Measurements from ENCODE around the gene RSPRY1. TPM values are rescaled to one million over a fixed set of nuclear protein-coding genes. Genes with fewer than 3 reads are reported as not detected.

The RSPRY1 gene
- total and polyA plus RNA-seq, 2 donors (not counting 1 experiment from before 2014, with no cell fraction given) = 36.5 to 51.9 TPM

- peaks cover 5% of the 10 kb centered on the region for H3K79me2 ChIP-seq (ENCODE audit: control insufficient read depth, insufficient read depth, low read length)
- no peak overlapping the region for H3K4me3 ChIP-seq (replicated peaks in 1 of 4; ENCODE audit: control extremely low read depth in 1 of 4, insufficient read depth in 1 of 4, low read depth in 3 of 4, low read length in 4 of 4)
- no peak overlapping the region for H3K4me2 ChIP-seq (ENCODE audit: extremely low read depth, insufficient read depth, low read length)
- H3K27me3 ChIP-seq (ENCODE audit: control insufficient read depth, insufficient read depth, low read length) = no peaks in the 10 kb centered on the region
- H3K9me3 ChIP-seq (ENCODE audit: control insufficient read depth, insufficient read depth, low read depth, low read length) = no peaks in the 10 kb centered on the region
- H3K9ac ChIP-seq (ENCODE audit: insufficient read depth, low read length) = no peak overlapping the region
- peak in 1 of 2 donors; percentile 70 for DNase-seq (ENCODE audit: low read depth in 2 of 2)
- no peaks in the 10 kb centered on the region for H3K4me1 ChIP-seq (ENCODE audit: control insufficient read depth, extremely low read depth, insufficient read depth, low read length)
- no peaks in the 10 kb centered on the region for H4K20me1 ChIP-seq (ENCODE audit: control insufficient read depth, extremely low read depth, insufficient read depth, low read length)
- TF ChIP-seq EZH2 (IDR thresholded peaks at IDR 0.05; ENCODE audit: low read length, missing control alignments) (no peak), CTCF (conservative IDR thresholded peaks at IDR 0.05 in 1 of 2, IDR thresholded peaks at IDR 0.05 in 1 of 2; ENCODE audit: low read depth in 1 of 2, low read length in 2 of 2) (no peak)
- H3K36me3 ChIP-seq (ENCODE audit: control insufficient read depth, insufficient read depth, low read length) = peaks cover 3% of the 10 kb centered on the region
- H3K27ac ChIP-seq (ENCODE audit: insufficient read depth, low read length) = no peak overlapping the region
- H2AFZ ChIP-seq (ENCODE audit: low read length) = no peak overlapping the region
Observed at GRCh38 chr16:57175896-57176295, 10.2 kb upstream of the RSPRY1 start.

GRCh38 chr16:57178196-57178595 is 7.9 kb upstream of the RSPRY1 start:
- H3K4me2 ChIP-seq (ENCODE audit: extremely low read depth, insufficient read depth, low read length) = no peak overlapping the region
- H3K4me3 ChIP-seq (replicated peaks in 1 of 4; ENCODE audit: control extremely low read depth in 1 of 4, insufficient read depth in 1 of 4, low read depth in 3 of 4, low read length in 4 of 4) = no peak overlapping the region
- H3K36me3 ChIP-seq (ENCODE audit: control insufficient read depth, insufficient read depth, low read length) = no peaks in the 10 kb centered on the region
- H3K27ac ChIP-seq (ENCODE audit: insufficient read depth, low read length) = no peak overlapping the region
- no peak for DNase-seq (ENCODE audit: low read depth in 2 of 2)
- no peak overlapping the region for H2AFZ ChIP-seq (ENCODE audit: low read length)
- no peaks in the 10 kb centered on the region for H4K20me1 ChIP-seq (ENCODE audit: control insufficient read depth, extremely low read depth, insufficient read depth, low read length)
- H3K9me3 ChIP-seq (ENCODE audit: control insufficient read depth, insufficient read depth, low read depth, low read length) = no peaks in the 10 kb centered on the region
- H3K9ac ChIP-seq (ENCODE audit: insufficient read depth, low read length) = no peak overlapping the region
- no peaks in the 10 kb centered on the region for H3K27me3 ChIP-seq (ENCODE audit: control insufficient read depth, insufficient read depth, low read length)
- TF ChIP-seq EZH2 (IDR thresholded peaks at IDR 0.05; ENCODE audit: low read length, missing control alignments) (no peak), CTCF (conservative IDR thresholded peaks at IDR 0.05 in 1 of 2, IDR thresholded peaks at IDR 0.05 in 1 of 2; ENCODE audit: low read depth in 1 of 2, low read length in 2 of 2) (no peak)
- peaks cover 17% of the 10 kb centered on the region for H3K79me2 ChIP-seq (ENCODE audit: control insufficient read depth, insufficient read depth, low read length)
- H3K4me1 ChIP-seq (ENCODE audit: control insufficient read depth, extremely low read depth, insufficient read depth, low read length) = no peaks in the 10 kb centered on the region

- Histone ChIP-seq H3K4me1 (ENCODE audit: control insufficient read depth, extremely low read depth, insufficient read depth, low read length) (no peaks in the 10 kb centered on the region), H3K9ac (ENCODE audit: insufficient read depth, low read length) (no peak overlapping the region), H3K4me2 (ENCODE audit: extremely low read depth, insufficient read depth, low read length) (no peak overlapping the region), H3K9me3 (ENCODE audit: control insufficient read depth, insufficient read depth, low read depth, low read length) (no peaks in the 10 kb centered on the region), H3K4me3 (replicated peaks in 1 of 4; ENCODE audit: control extremely low read depth in 1 of 4, insufficient read depth in 1 of 4, low read depth in 3 of 4, low read length in 4 of 4) (no peak overlapping the region), H3K36me3 (ENCODE audit: control insufficient read depth, insufficient read depth, low read length) (no peaks in the 10 kb centered on the region), H2AFZ (ENCODE audit: low read length) (no peak overlapping the region), H3K27me3 (ENCODE audit: control insufficient read depth, insufficient read depth, low read length) (no peaks in the 10 kb centered on the region), H3K79me2 (ENCODE audit: control insufficient read depth, insufficient read depth, low read length) (peaks cover 21% of the 10 kb centered on the region), H4K20me1 (ENCODE audit: control insufficient read depth, extremely low read depth, insufficient read depth, low read length) (no peaks in the 10 kb centered on the region), H3K27ac (ENCODE audit: insufficient read depth, low read length) (no peak overlapping the region)
- no peak for TF ChIP-seq EZH2 (IDR thresholded peaks at IDR 0.05; ENCODE audit: low read length, missing control alignments)
- no peak for TF ChIP-seq CTCF (conservative IDR thresholded peaks at IDR 0.05 in 1 of 2, IDR thresholded peaks at IDR 0.05 in 1 of 2; ENCODE audit: low read depth in 1 of 2, low read length in 2 of 2)
- DNase-seq (ENCODE audit: low read depth in 2 of 2) = no peak
Observed at GRCh38 chr16:57178793-57179212, 7.3 kb upstream of the RSPRY1 start.

Measured in fibroblast of lung (primary cell).